GM23248 (cell line): ENCODE results near the gene OR51F2. TPM values are rescaled to one million over a fixed set of nuclear protein-coding genes. Genes with fewer than 3 reads are reported as not detected.

ENCODE experiments used
- DNase-seq: peaks from one replicate; pipeline ENCODE4 v3.0.0-alpha.2; 2015
- H2AFZ ChIP-seq: fragments of 200-600 bp; sonication (generic); 2 replicates; pipeline ENCODE4 v1.6.1; 2016; ENCODE audit warnings: antibody characterized with exemption
- H3F3A ChIP-seq: fragments of 200-600 bp; sonication (generic); 2 replicates; pipeline ENCODE4 v1.6.1; 2016; ENCODE audit warnings: mild to moderate bottlenecking, antibody characterized with exemption, mixed run types; ENCODE audit not compliant: insufficient read depth
- H3K27ac ChIP-seq: fragments of 200-600 bp; sonication (generic); 2 replicates; pipeline ENCODE4 v1.5.1; 2016; ENCODE audit warnings: mild to moderate bottlenecking
- H3K27me3 ChIP-seq: fragments of 200-600 bp; sonication (generic); replicated peaks from 2 replicates; pipeline ENCODE4 v1.6.1; 2016; ENCODE audit warnings: mild to moderate bottlenecking; ENCODE audit not compliant: insufficient read depth
- H3K36me3 ChIP-seq: fragments of 200-600 bp; sonication (generic); 2 replicates; pipeline ENCODE4 v1.6.1; 2016; ENCODE audit warnings: low read depth, mild to moderate bottlenecking
- H3K4me1 ChIP-seq: fragments of 200-600 bp; sonication (generic); 2 replicates; pipeline ENCODE4 v1.6.1; 2016; ENCODE audit warnings: mild to moderate bottlenecking; ENCODE audit not compliant: insufficient read depth
- H3K4me2 ChIP-seq: fragments of 200-600 bp; sonication (generic); one replicate; pipeline ENCODE4 v1.6.1; 2016; ENCODE audit warnings: mild to moderate bottlenecking; ENCODE audit not compliant: unreplicated experiment
- H3K4me3 ChIP-seq: fragments of 200-600 bp; sonication (generic); 2 replicates; pipeline ENCODE4 v1.5.1; 2016; ENCODE audit warnings: mild to moderate bottlenecking
- H3K79me2 ChIP-seq: fragments of 200-600 bp; sonication (generic); 2 replicates; pipeline ENCODE4 v1.6.1; 2016; ENCODE audit warnings: mild to moderate bottlenecking; ENCODE audit not compliant: insufficient read depth
- H3K9ac ChIP-seq: fragments of 200-600 bp; sonication (generic); 2 replicates; pipeline ENCODE4 v1.6.1; 2016; ENCODE audit warnings: mild to moderate bottlenecking
- H3K9me2 ChIP-seq: fragments of 200-600 bp; sonication (generic); 2 replicates; pipeline ENCODE4 v1.6.1; 2016; ENCODE audit warnings: mixed run types, mild to moderate bottlenecking, moderate library complexity; ENCODE audit not compliant: insufficient read depth
- H3K9me3 ChIP-seq: fragments of 200-600 bp; sonication (generic); one replicate; pipeline ENCODE4 v1.6.1; 2017; ENCODE audit warnings: low read depth
- H4K20me1 ChIP-seq: fragments of 200-600 bp; sonication (generic); 2 replicates; pipeline ENCODE4 v1.6.0; 2016; ENCODE audit not compliant: insufficient read depth
- EZH2 ChIP-seq: fragments of 200-600 bp; sonication (generic); IDR thresholded peaks from 2 replicates; pipeline ENCODE4 v1.6.1; 2018; ENCODE audit warnings: antibody characterized with exemption, mild to moderate bottlenecking; ENCODE audit not compliant: insufficient read depth, poor library complexity, severe bottlenecking
- EZH2phosphoT487 ChIP-seq: fragments of 200-600 bp; sonication (generic); IDR thresholded peaks from 2 replicates; pipeline ENCODE4 v1.6.1; 2018; ENCODE audit warnings: antibody characterized with exemption, moderate library complexity, mild to moderate bottlenecking, low read depth; ENCODE audit not compliant: insufficient read depth
- WGBS, 2 experiments: methylation state at CpG; one replicate each; pipeline ENCODE4 v1.1.6; 2015 to 2017; ENCODE audit warnings: low lambda C conversion rate in 2 of 2, low coverage in 1 of 2; ENCODE audit errors: missing lambda C conversion rate in 2 of 2; 5-methylcytosine and 5-hydroxymethylcytosine counted together
- in situ Hi-C: fragments of 300-500 bp; cut with MboI; formaldehyde crosslinking; loops from 2 replicates; pipeline ENCODE4 v1.15.0; 2020
- polyA plus RNA-seq: library from polyadenylated mRNA; unstranded; fragments of >200 nt; fragmentation: Nextera tagmentation; extraction: Ambion mirVana; gene quantifications from 2 replicates; pipeline ENCODE4 v1.2.1, GENCODE V29; 2016
- total RNA-seq: library from RNA; depleted of rRNA; stranded (reverse); fragments of >200 nt; shearing (Covaris generic); gene quantifications from 2 replicates; pipeline ENCODE4 v1.2.3, GENCODE V29; 2014

OR51F2 gene
- total and polyA plus RNA-seq, 2 experiments from 2014 or later: not detected

DNA sequence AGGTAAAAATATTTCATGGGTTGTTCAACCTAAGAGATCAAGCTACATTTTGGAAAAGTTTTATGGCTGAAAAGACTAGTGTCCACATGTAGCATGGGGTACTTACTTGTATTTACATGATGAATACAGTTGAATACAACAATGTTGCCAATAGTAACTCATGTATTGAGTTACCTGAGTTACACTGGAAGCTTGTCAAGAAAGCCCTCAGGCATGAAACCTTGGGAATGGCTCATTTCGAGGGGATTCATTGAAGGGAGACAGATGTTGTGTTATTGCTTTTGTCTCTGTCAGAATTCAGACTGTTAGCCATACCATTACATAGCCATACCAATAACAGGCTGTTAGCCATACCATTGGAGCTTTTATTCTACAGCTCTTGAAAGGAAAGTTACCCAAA, 9.2 kb downstream of the OR51F2 start:
- Histone ChIP-seq H3K9ac (no peak overlapping the region), H2AFZ (no peak overlapping the region), H3K36me3 (no peaks in the 10 kb centered on the region), H3K9me3 (no peaks in the 10 kb centered on the region), H3K4me1 (no peaks in the 10 kb centered on the region), H3F3A (no peaks in the 10 kb centered on the region), H3K79me2 (no peaks in the 10 kb centered on the region), H3K4me2 (no peak overlapping the region), H3K27ac (no peak overlapping the region), H4K20me1 (no peaks in the 10 kb centered on the region), H3K9me2 (no peaks in the 10 kb centered on the region), H3K27me3 (no peaks in the 10 kb centered on the region), H3K4me3 (no peak overlapping the region)
- TF ChIP-seq EZH2phosphoT487 (no peak), EZH2 (no peak)
- no peak for DNase-seq
- 0% methylated on average over 1 of the region's 1 CpG for WGBS, 2 experiments
- in situ Hi-C loops: no loop called here

DNA sequence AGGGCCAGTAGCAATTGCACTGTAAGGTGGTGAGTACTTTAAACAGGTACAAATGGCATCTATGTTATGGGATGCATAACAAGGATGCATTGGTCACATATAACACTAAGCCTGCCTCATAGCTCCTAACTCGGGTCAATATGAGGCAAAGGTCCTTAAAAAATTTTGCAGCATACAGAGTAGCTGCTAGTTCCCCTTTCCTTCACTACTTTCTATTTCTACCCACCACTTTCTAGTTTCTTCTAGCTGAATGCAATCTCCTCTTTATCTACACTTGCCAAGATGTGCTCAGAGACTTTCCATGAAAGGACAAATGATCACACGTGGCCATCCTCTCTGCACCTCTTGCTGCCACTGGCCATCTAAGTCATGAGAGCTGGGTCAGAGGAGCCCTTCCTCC, 9.8 kb downstream of the OR51F2 start:
- Histone ChIP-seq H4K20me1 (no peaks in the 10 kb centered on the region), H3K27me3 (no peaks in the 10 kb centered on the region), H3K4me2 (no peak overlapping the region), H3K27ac (no peak overlapping the region), H2AFZ (no peak overlapping the region), H3K4me3 (no peak overlapping the region), H3F3A (no peaks in the 10 kb centered on the region), H3K9me3 (no peaks in the 10 kb centered on the region), H3K4me1 (no peaks in the 10 kb centered on the region), H3K9ac (no peak overlapping the region), H3K9me2 (no peaks in the 10 kb centered on the region), H3K36me3 (no peaks in the 10 kb centered on the region), H3K79me2 (no peaks in the 10 kb centered on the region)
- no peak for TF ChIP-seq EZH2phosphoT487
- no peak for TF ChIP-seq EZH2
- no peak for DNase-seq
- WGBS, 2 experiments: 4 to 11% methylated on average over 2 of the region's 2 CpGs
- in situ Hi-C loops: no loop called here

DNA sequence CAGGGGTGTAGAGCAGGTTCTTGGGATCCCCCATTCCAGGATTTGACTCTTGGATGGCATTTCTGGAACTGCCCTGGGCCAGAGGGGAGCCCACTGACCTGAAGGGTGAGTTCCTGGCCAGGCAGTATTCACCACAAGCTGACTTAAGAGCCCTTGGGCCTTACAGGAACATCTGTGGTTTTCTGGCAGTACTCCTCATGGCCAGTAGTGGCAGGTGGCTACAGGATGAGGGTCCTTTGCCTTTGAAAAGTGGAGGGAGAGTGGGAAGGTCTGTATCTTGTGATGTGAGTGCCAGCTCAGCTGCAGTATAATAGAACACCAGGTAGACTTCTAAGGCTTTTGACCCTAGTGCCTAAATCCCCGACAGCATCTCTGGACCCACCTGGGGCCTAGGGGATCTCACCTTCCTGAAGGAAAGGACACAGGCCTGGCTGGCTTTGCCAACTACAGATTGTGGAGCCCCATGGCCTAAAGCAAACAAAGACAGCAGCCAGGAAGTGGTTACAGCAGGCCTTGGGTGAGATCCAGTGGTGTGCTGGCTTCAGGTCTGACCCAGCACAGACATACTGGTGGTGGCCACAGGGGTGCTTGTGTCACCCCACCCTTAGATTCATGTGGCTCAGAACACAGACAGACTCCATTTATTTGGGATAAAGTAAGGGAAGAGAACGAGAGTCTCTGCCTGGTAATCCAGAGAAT, 18.9 kb downstream of the OR51F2 start:
- WGBS, 2 experiments: 13 to 26% methylated on average over 2 of the region's 2 CpGs
- Histone ChIP-seq H3K4me1 (no peaks in the 10 kb centered on the region), H4K20me1 (no peaks in the 10 kb centered on the region), H3K9ac (no peak overlapping the region), H3F3A (no peaks in the 10 kb centered on the region), H3K27me3 (no peaks in the 10 kb centered on the region), H3K4me2 (no peak overlapping the region), H3K27ac (no peak overlapping the region), H3K4me3 (no peak overlapping the region), H3K9me2 (no peaks in the 10 kb centered on the region), H3K9me3 (no peaks in the 10 kb centered on the region), H3K79me2 (no peaks in the 10 kb centered on the region), H3K36me3 (no peaks in the 10 kb centered on the region), H2AFZ (no peak overlapping the region)
- no peak for DNase-seq
- TF ChIP-seq EZH2: no peak
- TF ChIP-seq EZH2phosphoT487: no peak
- in situ Hi-C loops: no loop called here

DNA sequence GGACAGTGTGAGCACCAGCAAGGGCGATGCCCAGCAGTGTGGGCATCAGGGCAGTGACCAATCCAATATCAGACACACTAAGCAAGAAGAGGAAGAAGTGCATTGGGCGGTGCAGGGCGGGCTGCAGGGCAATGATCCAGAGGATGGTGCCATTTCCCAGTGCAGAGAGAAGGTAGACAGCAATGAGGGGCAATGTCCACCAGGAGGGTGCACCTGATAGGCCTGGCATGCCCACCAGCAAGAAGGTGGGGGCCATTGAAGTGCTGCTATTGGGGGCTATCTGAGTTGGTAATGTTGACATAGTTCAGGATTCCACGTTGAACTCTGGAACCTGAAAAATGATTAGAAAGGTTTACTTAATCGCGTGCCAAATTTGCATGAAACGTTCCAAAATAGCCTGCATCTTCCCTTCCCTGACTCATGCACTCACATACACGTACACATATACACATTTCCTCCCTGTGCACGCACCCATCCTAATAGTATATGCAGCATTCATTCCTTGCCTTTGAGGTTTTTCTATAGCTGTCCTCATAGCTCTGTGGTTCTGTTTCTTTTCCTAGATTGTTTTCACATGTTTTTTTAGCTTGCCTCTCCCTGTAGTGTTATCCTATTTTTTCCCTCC, 27.9 kb downstream of the OR51F2 start, which contains the start of gene OR51S1:
Gene OR51S1 (minus strand): TSS at position 301 of the 625 bp plus-strand sequence. CDS start 0 bp downstream, at position 301.
- H3K36me3 ChIP-seq: no peaks in the 10 kb centered on the region
- H3K9ac ChIP-seq: no peak within 1 kb of the TSS
- DNase-seq: no peak
- H3K9me3 ChIP-seq: no peaks in the 10 kb centered on the region
- no peaks in the 10 kb centered on the region for H3K4me1 ChIP-seq
- no peak within 1 kb of the TSS for H3K4me3 ChIP-seq
- H3K27ac ChIP-seq: no peak within 1 kb of the TSS
- H3K4me2 ChIP-seq: no peak within 1 kb of the TSS
- no peaks in the 10 kb centered on the region for H3K79me2 ChIP-seq
- no peaks in the 10 kb centered on the region for H3K9me2 ChIP-seq
- H4K20me1 ChIP-seq: no peaks in the 10 kb centered on the region
- H2AFZ ChIP-seq: no peak within 1 kb of the TSS
- H3F3A ChIP-seq: no peaks in the 10 kb centered on the region
- TF ChIP-seq EZH2phosphoT487: no peak
- TF ChIP-seq EZH2: no peak
- in situ Hi-C loops: no loop called here
- 19 to 20% methylated on average over 9 of the region's 9 CpGs for WGBS, 2 experiments
- no peaks in the 10 kb centered on the region for H3K27me3 ChIP-seq
